NCI-H2196 treated with DMSO at 0.1 percent for 48 hours (cell line): Measurements from ENCODE around the gene RAD50.

Experiments used
- DNase-seq: peaks from one replicate; lab custom pipeline; 2025; ENCODE audit not compliant: unreplicated experiment; lab: John Stamatoyannopoulos, UW

RAD50 gene

GRCh38 chr5:132673939-132674630 lies 117.3 kb downstream of the RAD50 start, which contains the start of gene IL4:
Gene IL4 (plus strand): TSS chr5:132673989. CDS start chr5:132674051, 62 bp downstream.
- DNase-seq, result no peak

GRCh38 chr5:132674671-132675506 lies 118.1 kb downstream of the RAD50 start:
- DNase-seq, result no peak

GRCh38 chr5:132675936-132676689 lies 119.3 kb downstream of the RAD50 start:
- no peak for DNase-seq

GRCh38 chr5:132677191-132677590 lies 120.4 kb downstream of the RAD50 start:
- DNase-seq, result no peak

GRCh38 chr5:132677682-132678400 lies 121.1 kb downstream of the RAD50 start:
- DNase-seq, result no peak

GRCh38 chr5:132678735-132679134 lies 122.0 kb downstream of the RAD50 start:
- no peak for DNase-seq

GRCh38 chr5:132679166-132679565 lies 122.4 kb downstream of the RAD50 start:
- DNase-seq, result no peak

- DNase-seq, result no peak
These were observed 123.1 kb downstream of the RAD50 start for GRCh38 chr5:132679717-132680380.

GRCh38 chr5:132680780-132681475 lies 124.2 kb downstream of the RAD50 start:
- no peak for DNase-seq

GRCh38 chr5:132681476-132681831 lies 124.7 kb downstream of the RAD50 start:
- DNase-seq, result no peak

GRCh38 chr5:132681983-132682382 lies 125.2 kb downstream of the RAD50 start:
- DNase-seq, result no peak

- DNase-seq, result no peak
These were observed 127.7 kb downstream of the RAD50 start for GRCh38 chr5:132684491-132684890.

- DNase-seq, result no peak
These were observed 128.3 kb downstream of the RAD50 start for GRCh38 chr5:132684922-132685720.

- no peak for DNase-seq
These were observed 129.4 kb downstream of the RAD50 start for GRCh38 chr5:132686193-132686592.

GRCh38 chr5:132687995-132688394 lies 131.2 kb downstream of the RAD50 start:
- no peak for DNase-seq

- DNase-seq, result no peak
These were observed 132.0 kb downstream of the RAD50 start for GRCh38 chr5:132688536-132689339.

- no peak for DNase-seq
These were observed 132.7 kb downstream of the RAD50 start for GRCh38 chr5:132689513-132689912.

- no peak for DNase-seq
These were observed 133.4 kb downstream of the RAD50 start for GRCh38 chr5:132690156-132690555.
